WERI-Rb-1 (cell line): ENCODE results near the gene GRID1.
A peak's percentile ranks its signal among the peaks of the same experiment; 100 is the strongest.

Experiments used
- DNase-seq: peaks from one replicate; pipeline ENCODE4 v3.0.0-alpha.2; 2020
- H3K27ac ChIP-seq: fragments of 250-450 bp; sonication (Bioruptor Pico); 2 replicates; pipeline ENCODE4 v1.5.1; 2020; ENCODE audit warnings: mild to moderate bottlenecking, moderate library complexity
- H3K27me3 ChIP-seq: fragments of 250-450 bp; sonication (Bioruptor Pico); 2 replicates; pipeline ENCODE4 v1.5.1; 2021; ENCODE audit warnings: mild to moderate bottlenecking, low read depth, moderate library complexity; ENCODE audit not compliant: insufficient read depth, severe bottlenecking
- H3K36me3 ChIP-seq: fragments of 250-450 bp; sonication (Bioruptor Pico); 2 replicates; pipeline ENCODE4 v1.5.1; 2020; ENCODE audit warnings: mild to moderate bottlenecking, moderate library complexity
- H3K4me3 ChIP-seq: 2 replicates; pipeline ENCODE4 v1.5.1; 2011; ENCODE audit warnings: low read depth, mild to moderate bottlenecking, control low read depth, low read length
- H3K9me3 ChIP-seq: fragments of 250-450 bp; sonication (Bioruptor Pico); 2 replicates; pipeline ENCODE4 v1.5.1; 2021; ENCODE audit warnings: mild to moderate bottlenecking, moderate library complexity; ENCODE audit not compliant: severe bottlenecking
- CTCF ChIP-seq: IDR thresholded peaks from 2 replicates; pipeline ENCODE4 v1.5.1; 2011; ENCODE audit warnings: low read depth, mild to moderate bottlenecking, control low read depth, inconsistent platforms, low read length

Gene GRID1

GRCh38 chr10:86287966-86288579 is 78.5 kb downstream of the GRID1 start:
- Histone ChIP-seq H3K4me3 (no peak overlapping the region), H3K9me3 (no peaks in the 10 kb centered on the region), H3K27me3 (no peaks in the 10 kb centered on the region), H3K36me3 (no peaks in the 10 kb centered on the region), H3K27ac (no peak overlapping the region)
- no peak for TF ChIP-seq CTCF
- peak; percentile 1 for DNase-seq

GRCh38 chr10:86287110-86287793 is 79.3 kb downstream of the GRID1 start:
- no peak for TF ChIP-seq CTCF
- no peak overlapping the region for H3K4me3 ChIP-seq
- no peaks in the 10 kb centered on the region for H3K27me3 ChIP-seq
- H3K9me3 ChIP-seq: no peaks in the 10 kb centered on the region
- DNase-seq: peak; percentile 1
- H3K36me3 ChIP-seq: no peaks in the 10 kb centered on the region
- no peak overlapping the region for H3K27ac ChIP-seq

GRCh38 chr10:86286236-86287109 is 80.1 kb downstream of the GRID1 start:
- Histone ChIP-seq H3K27me3 (no peaks in the 10 kb centered on the region), H3K36me3 (no peaks in the 10 kb centered on the region), H3K9me3 (no peaks in the 10 kb centered on the region), H3K4me3 (no peak overlapping the region), H3K27ac (no peak overlapping the region)
- TF ChIP-seq CTCF: no peak
- DNase-seq: no peak

GRCh38 chr10:86285136-86285790 is 81.3 kb downstream of the GRID1 start:
- H3K4me3 ChIP-seq: no peak overlapping the region
- H3K36me3 ChIP-seq: no peaks in the 10 kb centered on the region
- H3K9me3 ChIP-seq: peaks cover under 1% of the 10 kb centered on the region
- TF ChIP-seq CTCF: no peak
- no peaks in the 10 kb centered on the region for H3K27me3 ChIP-seq
- no peak for DNase-seq
- H3K27ac ChIP-seq: no peak overlapping the region

GRCh38 chr10:86284355-86285105 is 82.1 kb downstream of the GRID1 start:
- no peak for TF ChIP-seq CTCF
- no peaks in the 10 kb centered on the region for H3K27me3 ChIP-seq
- DNase-seq: no peak
- no peak overlapping the region for H3K4me3 ChIP-seq
- no peak overlapping the region for H3K27ac ChIP-seq
- H3K9me3 ChIP-seq: peaks cover 3% of the 10 kb centered on the region
- H3K36me3 ChIP-seq: no peaks in the 10 kb centered on the region
